Ovary (tissue), 3 donors: Measurements from ENCODE around the gene CACNA1C.

Experiments used
- CTCF ChIP-seq, 3 donors: fragments of 450-650 bp in 2 of 3; fragments of 200-600 bp in 1 of 3; IDR thresholded peaks; one replicate each; pipeline versions ENCODE4 v1.5.1 to v1.8.0; 2016 to 2022; ENCODE audit warnings: antibody characterized with exemption in 3 of 3, mild to moderate bottlenecking in 1 of 3
- EP300 ChIP-seq: sonication (generic); formaldehyde crosslinking; IDR thresholded peaks from one replicate; pipeline ENCODE4 v1.6.1; 2017; ENCODE audit warnings: antibody characterized with exemption
- POLR2A ChIP-seq: fragments of 450-650 bp; IDR thresholded peaks from one replicate; pipeline ENCODE4 v1.6.1; 2017; ENCODE audit warnings: antibody characterized with exemption, mild to moderate bottlenecking, moderate library complexity
- donor health status: DM: no; HTN: no; CAD: no.

- TF ChIP-seq CTCF (IDR thresholded peaks at IDR 0.05) (no peak), EP300 (no peak), POLR2A (no peak)
These were observed 595.6 kb downstream of the CACNA1C start for GRCh38 chr12:2648406-2648805.
